ENCODE measurements around the gene STRN3. TPM values are rescaled to one million over a fixed set of nuclear protein-coding genes. Genes with fewer than 3 reads are reported as not detected.

STRN3 gene
- total and polyA plus RNA-seq, 2 of the 8 experiments (the other 6 are each of a cell fraction or from before 2014, with no cell fraction given), result 8.7 to 38.1 TPM

- TF ChIP-seq, protein P1, sequence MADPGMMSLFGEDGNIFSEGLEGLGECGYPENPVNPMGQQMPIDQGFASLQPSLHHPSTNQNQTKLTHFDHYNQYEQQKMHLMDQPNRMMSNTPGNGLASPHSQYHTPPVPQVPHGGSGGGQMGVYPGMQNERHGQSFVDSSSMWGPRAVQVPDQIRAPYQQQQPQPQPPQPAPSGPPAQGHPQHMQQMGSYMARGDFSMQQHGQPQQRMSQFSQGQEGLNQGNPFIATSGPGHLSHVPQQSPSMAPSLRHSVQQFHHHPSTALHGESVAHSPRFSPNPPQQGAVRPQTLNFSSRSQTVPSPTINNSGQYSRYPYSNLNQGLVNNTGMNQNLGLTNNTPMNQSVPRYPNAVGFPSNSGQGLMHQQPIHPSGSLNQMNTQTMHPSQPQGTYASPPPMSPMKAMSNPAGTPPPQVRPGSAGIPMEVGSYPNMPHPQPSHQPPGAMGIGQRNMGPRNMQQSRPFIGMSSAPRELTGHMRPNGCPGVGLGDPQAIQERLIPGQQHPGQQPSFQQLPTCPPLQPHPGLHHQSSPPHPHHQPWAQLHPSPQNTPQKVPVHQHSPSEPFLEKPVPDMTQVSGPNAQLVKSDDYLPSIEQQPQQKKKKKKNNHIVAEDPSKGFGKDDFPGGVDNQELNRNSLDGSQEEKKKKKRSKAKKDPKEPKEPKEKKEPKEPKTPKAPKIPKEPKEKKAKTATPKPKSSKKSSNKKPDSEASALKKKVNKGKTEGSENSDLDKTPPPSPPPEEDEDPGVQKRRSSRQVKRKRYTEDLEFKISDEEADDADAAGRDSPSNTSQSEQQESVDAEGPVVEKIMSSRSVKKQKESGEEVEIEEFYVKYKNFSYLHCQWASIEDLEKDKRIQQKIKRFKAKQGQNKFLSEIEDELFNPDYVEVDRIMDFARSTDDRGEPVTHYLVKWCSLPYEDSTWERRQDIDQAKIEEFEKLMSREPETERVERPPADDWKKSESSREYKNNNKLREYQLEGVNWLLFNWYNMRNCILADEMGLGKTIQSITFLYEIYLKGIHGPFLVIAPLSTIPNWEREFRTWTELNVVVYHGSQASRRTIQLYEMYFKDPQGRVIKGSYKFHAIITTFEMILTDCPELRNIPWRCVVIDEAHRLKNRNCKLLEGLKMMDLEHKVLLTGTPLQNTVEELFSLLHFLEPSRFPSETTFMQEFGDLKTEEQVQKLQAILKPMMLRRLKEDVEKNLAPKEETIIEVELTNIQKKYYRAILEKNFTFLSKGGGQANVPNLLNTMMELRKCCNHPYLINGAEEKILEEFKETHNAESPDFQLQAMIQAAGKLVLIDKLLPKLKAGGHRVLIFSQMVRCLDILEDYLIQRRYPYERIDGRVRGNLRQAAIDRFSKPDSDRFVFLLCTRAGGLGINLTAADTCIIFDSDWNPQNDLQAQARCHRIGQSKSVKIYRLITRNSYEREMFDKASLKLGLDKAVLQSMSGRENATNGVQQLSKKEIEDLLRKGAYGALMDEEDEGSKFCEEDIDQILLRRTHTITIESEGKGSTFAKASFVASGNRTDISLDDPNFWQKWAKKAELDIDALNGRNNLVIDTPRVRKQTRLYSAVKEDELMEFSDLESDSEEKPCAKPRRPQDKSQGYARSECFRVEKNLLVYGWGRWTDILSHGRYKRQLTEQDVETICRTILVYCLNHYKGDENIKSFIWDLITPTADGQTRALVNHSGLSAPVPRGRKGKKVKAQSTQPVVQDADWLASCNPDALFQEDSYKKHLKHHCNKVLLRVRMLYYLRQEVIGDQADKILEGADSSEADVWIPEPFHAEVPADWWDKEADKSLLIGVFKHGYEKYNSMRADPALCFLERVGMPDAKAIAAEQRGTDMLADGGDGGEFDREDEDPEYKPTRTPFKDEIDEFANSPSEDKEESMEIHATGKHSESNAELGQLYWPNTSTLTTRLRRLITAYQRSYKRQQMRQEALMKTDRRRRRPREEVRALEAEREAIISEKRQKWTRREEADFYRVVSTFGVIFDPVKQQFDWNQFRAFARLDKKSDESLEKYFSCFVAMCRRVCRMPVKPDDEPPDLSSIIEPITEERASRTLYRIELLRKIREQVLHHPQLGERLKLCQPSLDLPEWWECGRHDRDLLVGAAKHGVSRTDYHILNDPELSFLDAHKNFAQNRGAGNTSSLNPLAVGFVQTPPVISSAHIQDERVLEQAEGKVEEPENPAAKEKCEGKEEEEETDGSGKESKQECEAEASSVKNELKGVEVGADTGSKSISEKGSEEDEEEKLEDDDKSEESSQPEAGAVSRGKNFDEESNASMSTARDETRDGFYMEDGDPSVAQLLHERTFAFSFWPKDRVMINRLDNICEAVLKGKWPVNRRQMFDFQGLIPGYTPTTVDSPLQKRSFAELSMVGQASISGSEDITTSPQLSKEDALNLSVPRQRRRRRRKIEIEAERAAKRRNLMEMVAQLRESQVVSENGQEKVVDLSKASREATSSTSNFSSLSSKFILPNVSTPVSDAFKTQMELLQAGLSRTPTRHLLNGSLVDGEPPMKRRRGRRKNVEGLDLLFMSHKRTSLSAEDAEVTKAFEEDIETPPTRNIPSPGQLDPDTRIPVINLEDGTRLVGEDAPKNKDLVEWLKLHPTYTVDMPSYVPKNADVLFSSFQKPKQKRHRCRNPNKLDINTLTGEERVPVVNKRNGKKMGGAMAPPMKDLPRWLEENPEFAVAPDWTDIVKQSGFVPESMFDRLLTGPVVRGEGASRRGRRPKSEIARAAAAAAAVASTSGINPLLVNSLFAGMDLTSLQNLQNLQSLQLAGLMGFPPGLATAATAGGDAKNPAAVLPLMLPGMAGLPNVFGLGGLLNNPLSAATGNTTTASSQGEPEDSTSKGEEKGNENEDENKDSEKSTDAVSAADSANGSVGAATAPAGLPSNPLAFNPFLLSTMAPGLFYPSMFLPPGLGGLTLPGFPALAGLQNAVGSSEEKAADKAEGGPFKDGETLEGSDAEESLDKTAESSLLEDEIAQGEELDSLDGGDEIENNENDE (IDR thresholded peaks at IDR 0.05; ENCODE audit: insufficient replicate concordance, low read length), result no peak
- TF ChIP-seq CBX8 (IDR thresholded peaks at IDR 0.05; ENCODE audit: borderline replicate concordance, low read depth, low read length), result no peak
- TF ChIP-seq CHD2 (IDR thresholded peaks at IDR 0.05; ENCODE audit: low read length), result no peak
- no peak for TF ChIP-seq EP300 (IDR thresholded peaks at IDR 0.05; ENCODE audit: borderline replicate concordance in 1 of 2, low read depth in 2 of 2, low read length in 2 of 2)
- no peak for TF ChIP-seq GABPA (IDR thresholded peaks at IDR 0.05; ENCODE audit: borderline replicate concordance, insufficient read depth, low read length)
- TF ChIP-seq, protein P2, sequence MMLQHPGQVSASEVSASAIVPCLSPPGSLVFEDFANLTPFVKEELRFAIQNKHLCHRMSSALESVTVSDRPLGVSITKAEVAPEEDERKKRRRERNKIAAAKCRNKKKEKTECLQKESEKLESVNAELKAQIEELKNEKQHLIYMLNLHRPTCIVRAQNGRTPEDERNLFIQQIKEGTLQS (IDR thresholded peaks at IDR 0.05; ENCODE audit: insufficient read depth, low read depth, low read length), result no peak
- TF ChIP-seq, protein P3, sequence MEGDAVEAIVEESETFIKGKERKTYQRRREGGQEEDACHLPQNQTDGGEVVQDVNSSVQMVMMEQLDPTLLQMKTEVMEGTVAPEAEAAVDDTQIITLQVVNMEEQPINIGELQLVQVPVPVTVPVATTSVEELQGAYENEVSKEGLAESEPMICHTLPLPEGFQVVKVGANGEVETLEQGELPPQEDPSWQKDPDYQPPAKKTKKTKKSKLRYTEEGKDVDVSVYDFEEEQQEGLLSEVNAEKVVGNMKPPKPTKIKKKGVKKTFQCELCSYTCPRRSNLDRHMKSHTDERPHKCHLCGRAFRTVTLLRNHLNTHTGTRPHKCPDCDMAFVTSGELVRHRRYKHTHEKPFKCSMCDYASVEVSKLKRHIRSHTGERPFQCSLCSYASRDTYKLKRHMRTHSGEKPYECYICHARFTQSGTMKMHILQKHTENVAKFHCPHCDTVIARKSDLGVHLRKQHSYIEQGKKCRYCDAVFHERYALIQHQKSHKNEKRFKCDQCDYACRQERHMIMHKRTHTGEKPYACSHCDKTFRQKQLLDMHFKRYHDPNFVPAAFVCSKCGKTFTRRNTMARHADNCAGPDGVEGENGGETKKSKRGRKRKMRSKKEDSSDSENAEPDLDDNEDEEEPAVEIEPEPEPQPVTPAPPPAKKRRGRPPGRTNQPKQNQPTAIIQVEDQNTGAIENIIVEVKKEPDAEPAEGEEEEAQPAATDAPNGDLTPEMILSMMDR (IDR thresholded peaks at IDR 0.05; ENCODE audit: control extremely low read depth in 1 of 3, insufficient read depth in 1 of 3, low read depth in 1 of 3, low read length in 3 of 3), result no peak
Observed at GRCh38 chr14:31018057-31018645, 8.0 kb downstream of the STRN3 start (continued).

Measured in H1 (cell line).